A549 (cell line): Measurements from ENCODE around the gene CEACAM4.

ENCODE experiments used
- CEBPB ChIP-seq, 2 experiments: fragments of >200 bp in 1 of 2; sonication (Bioruptor Twin) in 1 of 2; formaldehyde crosslinking in 1 of 2; IDR thresholded peaks; 2 replicates each; pipeline ENCODE4 v1.6.1; 2012 to 2016
- EHMT2 ChIP-seq: fragments of 200-600 bp; sonication (generic); IDR thresholded peaks from 2 replicates; pipeline ENCODE4 v1.6.1; 2016; ENCODE audit warnings: antibody characterized with exemption, low read depth, mild to moderate bottlenecking, moderate library complexity
- EP300 ChIP-seq, 2 experiments: fragments of >200 bp; sonication (Bioruptor Twin); formaldehyde crosslinking; IDR thresholded peaks; 2 replicates in 1 of 2; 3 replicates in 1 of 2; pipeline ENCODE4 v1.6.1; 2016 to 2017
- ESRRA ChIP-seq: fragments of 150-350 bp; IDR thresholded peaks from 2 replicates; pipeline ENCODE4 v1.6.1; 2014; ENCODE audit warnings: mild to moderate bottlenecking, low read length, borderline replicate concordance
- JUN ChIP-seq, 2 experiments: fragments of >200 bp; sonication (Bioruptor Twin); formaldehyde crosslinking; IDR thresholded peaks; 2 replicates in 1 of 2; 3 replicates in 1 of 2; pipeline ENCODE4 v1.6.1; 2016 to 2017
- MAFK ChIP-seq: fragments of 450-650 bp; IDR thresholded peaks from 2 replicates; pipeline ENCODE4 v1.6.1; 2014; ENCODE audit not compliant: partially characterized antibody
- POLR2A ChIP-seq: IDR thresholded peaks from 2 replicates; pipeline ENCODE4 v1.6.1; 2012; ENCODE audit warnings: mild to moderate bottlenecking, low read length
- RAD21 ChIP-seq, 2 experiments: fragments of >200 bp in 1 of 2; sonication (Bioruptor Twin) in 1 of 2; formaldehyde crosslinking in 1 of 2; IDR thresholded peaks in 1 of 2; conservative IDR thresholded peaks in 1 of 2; 2 replicates in 1 of 2; 3 replicates in 1 of 2; pipeline ENCODE4 v1.6.1; 2012 to 2018; ENCODE audit warnings: inconsistent platforms in 1 of 2
- TF ChIP-seq, protein P1 (sequence below): fragments of >200 bp; sonication (Bioruptor Twin); formaldehyde crosslinking; IDR thresholded peaks from 3 replicates; pipeline ENCODE4 v1.5.1; 2016

GRCh38 chr19:41587838-41588210 lies 39.0 kb downstream of the CEACAM4 start:
- no peak for TF ChIP-seq POLR2A
- TF ChIP-seq EP300 (IDR thresholded peaks at IDR 0.05) = no peak
- no peak for TF ChIP-seq EHMT2
- no peak for TF ChIP-seq CEBPB (IDR thresholded peaks at IDR 0.05)
- no peak for TF ChIP-seq ESRRA
- no peak for TF ChIP-seq MAFK
- TF ChIP-seq, protein P1, sequence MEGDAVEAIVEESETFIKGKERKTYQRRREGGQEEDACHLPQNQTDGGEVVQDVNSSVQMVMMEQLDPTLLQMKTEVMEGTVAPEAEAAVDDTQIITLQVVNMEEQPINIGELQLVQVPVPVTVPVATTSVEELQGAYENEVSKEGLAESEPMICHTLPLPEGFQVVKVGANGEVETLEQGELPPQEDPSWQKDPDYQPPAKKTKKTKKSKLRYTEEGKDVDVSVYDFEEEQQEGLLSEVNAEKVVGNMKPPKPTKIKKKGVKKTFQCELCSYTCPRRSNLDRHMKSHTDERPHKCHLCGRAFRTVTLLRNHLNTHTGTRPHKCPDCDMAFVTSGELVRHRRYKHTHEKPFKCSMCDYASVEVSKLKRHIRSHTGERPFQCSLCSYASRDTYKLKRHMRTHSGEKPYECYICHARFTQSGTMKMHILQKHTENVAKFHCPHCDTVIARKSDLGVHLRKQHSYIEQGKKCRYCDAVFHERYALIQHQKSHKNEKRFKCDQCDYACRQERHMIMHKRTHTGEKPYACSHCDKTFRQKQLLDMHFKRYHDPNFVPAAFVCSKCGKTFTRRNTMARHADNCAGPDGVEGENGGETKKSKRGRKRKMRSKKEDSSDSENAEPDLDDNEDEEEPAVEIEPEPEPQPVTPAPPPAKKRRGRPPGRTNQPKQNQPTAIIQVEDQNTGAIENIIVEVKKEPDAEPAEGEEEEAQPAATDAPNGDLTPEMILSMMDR = no peak
- TF ChIP-seq JUN (IDR thresholded peaks at IDR 0.05) = no peak
- no peak for TF ChIP-seq RAD21 (conservative IDR thresholded peaks at IDR 0.05 in 1 of 2, IDR thresholded peaks at IDR 0.05 in 1 of 2)
